ENCODE results near the gene PLLP. TPM values are rescaled to one million over a fixed set of nuclear protein-coding genes. Genes with fewer than 3 reads are reported as not detected.
A peak's percentile ranks its signal among the peaks of the same experiment; 100 is the strongest.

The PLLP gene
- total and polyA plus RNA-seq, 9 of the 15 experiments (the other 6 are each of a cell fraction or from before 2014, with no cell fraction given) = 0.09 to 0.96 (median 0.27) TPM

DNA sequence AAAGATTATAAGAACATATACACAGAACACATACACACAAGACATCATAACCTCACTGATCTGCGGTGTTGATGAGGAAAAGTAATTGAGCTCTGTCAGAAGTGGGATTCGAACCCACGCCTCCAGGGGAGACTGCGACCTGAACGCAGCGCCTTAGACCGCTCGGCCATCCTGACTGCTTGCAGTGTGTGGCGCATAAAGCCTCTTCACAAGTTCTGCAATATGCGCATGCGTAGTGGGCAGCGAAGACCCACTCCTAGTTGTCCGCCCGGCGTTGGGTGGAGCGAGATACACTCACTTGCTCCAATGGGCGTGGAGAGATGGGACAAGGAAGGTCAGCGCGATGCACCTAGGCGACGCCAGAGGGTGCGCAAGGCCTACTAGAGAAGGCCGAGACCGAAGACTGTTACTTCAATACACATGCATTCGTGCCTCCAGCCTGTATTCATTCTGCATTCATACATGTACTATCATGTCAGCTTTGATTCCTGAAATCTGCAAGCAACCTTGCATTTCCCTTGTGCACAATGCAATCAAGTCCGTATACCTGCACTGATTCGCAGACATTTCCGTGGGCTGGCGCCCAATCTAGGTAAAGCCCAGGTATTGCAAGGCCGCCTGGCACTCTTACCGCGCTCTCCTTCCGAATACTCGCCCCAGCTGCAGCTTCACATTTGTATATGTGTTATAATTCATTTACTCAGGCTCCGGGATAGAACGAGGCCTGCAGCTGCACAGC lies 16.1 kb upstream of the PLLP start (continued):
- TF ChIP-seq ZNF77 (CRISPR knock-in tag; IDR thresholded peaks at IDR 0.05) (no peak), ZNF57 (CRISPR knock-in tag; IDR thresholded peaks at IDR 0.05) (no peak), CHD1 (IDR thresholded peaks at IDR 0.05; ENCODE audit: low read length) (peak; percentile 8), MCM5 (IDR thresholded peaks at IDR 0.05; ENCODE audit: low read depth) (no peak), ZNF280A (IDR thresholded peaks at IDR 0.05; ENCODE audit: low read depth, partially characterized antibody) (no peak), RBM17 (IDR thresholded peaks at IDR 0.05; ENCODE audit: borderline replicate concordance, low read depth, low read length) (no peak), E2F8 (IDR thresholded peaks at IDR 0.05; ENCODE audit: low read depth, partially characterized antibody) (no peak), GTF3C2 (IDR thresholded peaks at IDR 0.05; ENCODE audit: borderline replicate concordance, extremely low read depth, insufficient read length) (peak; percentile 91), PTBP1 (IDR thresholded peaks at IDR 0.05; ENCODE audit: low read depth, low read length) (no peak), RFX5 (IDR thresholded peaks at IDR 0.05; ENCODE audit: low read depth, low read length) (peak; percentile 73; the same call in 1 of the 2 replicates), RNF2 (IDR thresholded peaks at IDR 0.05) (peak; percentile 89), NCOA1 (IDR thresholded peaks at IDR 0.05; ENCODE audit: low read depth) (no peak), HNRNPK (IDR thresholded peaks at IDR 0.05; ENCODE audit: low read depth, low read length, poor library complexity, severe bottlenecking) (no peak), SRSF9 (IDR thresholded peaks at IDR 0.05; ENCODE audit: borderline replicate concordance, low read depth, low read length) (no peak)
- TF ChIP-seq, protein P1, sequence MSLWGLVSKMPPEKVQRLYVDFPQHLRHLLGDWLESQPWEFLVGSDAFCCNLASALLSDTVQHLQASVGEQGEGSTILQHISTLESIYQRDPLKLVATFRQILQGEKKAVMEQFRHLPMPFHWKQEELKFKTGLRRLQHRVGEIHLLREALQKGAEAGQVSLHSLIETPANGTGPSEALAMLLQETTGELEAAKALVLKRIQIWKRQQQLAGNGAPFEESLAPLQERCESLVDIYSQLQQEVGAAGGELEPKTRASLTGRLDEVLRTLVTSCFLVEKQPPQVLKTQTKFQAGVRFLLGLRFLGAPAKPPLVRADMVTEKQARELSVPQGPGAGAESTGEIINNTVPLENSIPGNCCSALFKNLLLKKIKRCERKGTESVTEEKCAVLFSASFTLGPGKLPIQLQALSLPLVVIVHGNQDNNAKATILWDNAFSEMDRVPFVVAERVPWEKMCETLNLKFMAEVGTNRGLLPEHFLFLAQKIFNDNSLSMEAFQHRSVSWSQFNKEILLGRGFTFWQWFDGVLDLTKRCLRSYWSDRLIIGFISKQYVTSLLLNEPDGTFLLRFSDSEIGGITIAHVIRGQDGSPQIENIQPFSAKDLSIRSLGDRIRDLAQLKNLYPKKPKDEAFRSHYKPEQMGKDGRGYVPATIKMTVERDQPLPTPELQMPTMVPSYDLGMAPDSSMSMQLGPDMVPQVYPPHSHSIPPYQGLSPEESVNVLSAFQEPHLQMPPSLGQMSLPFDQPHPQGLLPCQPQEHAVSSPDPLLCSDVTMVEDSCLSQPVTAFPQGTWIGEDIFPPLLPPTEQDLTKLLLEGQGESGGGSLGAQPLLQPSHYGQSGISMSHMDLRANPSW (CRISPR knock-in tag; IDR thresholded peaks at IDR 0.05) = no peak
- TF ChIP-seq, protein P2, sequence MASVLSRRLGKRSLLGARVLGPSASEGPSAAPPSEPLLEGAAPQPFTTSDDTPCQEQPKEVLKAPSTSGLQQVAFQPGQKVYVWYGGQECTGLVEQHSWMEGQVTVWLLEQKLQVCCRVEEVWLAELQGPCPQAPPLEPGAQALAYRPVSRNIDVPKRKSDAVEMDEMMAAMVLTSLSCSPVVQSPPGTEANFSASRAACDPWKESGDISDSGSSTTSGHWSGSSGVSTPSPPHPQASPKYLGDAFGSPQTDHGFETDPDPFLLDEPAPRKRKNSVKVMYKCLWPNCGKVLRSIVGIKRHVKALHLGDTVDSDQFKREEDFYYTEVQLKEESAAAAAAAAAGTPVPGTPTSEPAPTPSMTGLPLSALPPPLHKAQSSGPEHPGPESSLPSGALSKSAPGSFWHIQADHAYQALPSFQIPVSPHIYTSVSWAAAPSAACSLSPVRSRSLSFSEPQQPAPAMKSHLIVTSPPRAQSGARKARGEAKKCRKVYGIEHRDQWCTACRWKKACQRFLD (CRISPR knock-in tag; IDR thresholded peaks at IDR 0.05) = no peak

All from K562 (cell line).